Activated effector memory CD4-positive, alpha-beta T cell treated with anti-CD3 and anti-CD28 coated beads, Interleukin-2, amount 50 U/mL, for 16 hours (primary cell): ENCODE results near the gene STAC.
"Not testable (repeated sequence)": the region's sequence is repeated elsewhere in the genome, so short reads cannot be mapped to it uniquely, and the experiment has no call there.

ENCODE experiments used
- DNase-seq: peaks from one replicate; pipeline ENCODE4 v3.0.0-alpha.2; 2020

Gene STAC

DNA sequence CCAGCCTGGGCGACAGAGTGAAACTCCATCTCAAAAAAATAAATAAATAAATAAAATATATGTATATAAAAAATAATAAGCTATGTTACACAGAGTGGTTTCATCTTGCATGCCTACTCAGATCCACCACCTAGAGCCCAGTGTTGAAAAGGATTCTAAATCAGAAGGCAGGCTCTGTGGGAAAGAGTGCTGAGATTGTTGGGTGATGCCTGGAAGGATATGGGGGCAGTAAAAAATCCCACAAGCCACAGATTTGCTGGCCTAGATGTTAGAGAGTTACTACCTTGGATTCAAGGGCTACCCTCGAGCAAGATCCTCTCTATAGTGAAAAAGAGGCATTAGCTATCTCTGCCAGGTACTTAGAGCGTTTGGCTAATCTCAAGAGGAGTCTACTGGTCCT is 144.3 kb downstream of the STAC start:
- DNase-seq = no peak

DNA sequence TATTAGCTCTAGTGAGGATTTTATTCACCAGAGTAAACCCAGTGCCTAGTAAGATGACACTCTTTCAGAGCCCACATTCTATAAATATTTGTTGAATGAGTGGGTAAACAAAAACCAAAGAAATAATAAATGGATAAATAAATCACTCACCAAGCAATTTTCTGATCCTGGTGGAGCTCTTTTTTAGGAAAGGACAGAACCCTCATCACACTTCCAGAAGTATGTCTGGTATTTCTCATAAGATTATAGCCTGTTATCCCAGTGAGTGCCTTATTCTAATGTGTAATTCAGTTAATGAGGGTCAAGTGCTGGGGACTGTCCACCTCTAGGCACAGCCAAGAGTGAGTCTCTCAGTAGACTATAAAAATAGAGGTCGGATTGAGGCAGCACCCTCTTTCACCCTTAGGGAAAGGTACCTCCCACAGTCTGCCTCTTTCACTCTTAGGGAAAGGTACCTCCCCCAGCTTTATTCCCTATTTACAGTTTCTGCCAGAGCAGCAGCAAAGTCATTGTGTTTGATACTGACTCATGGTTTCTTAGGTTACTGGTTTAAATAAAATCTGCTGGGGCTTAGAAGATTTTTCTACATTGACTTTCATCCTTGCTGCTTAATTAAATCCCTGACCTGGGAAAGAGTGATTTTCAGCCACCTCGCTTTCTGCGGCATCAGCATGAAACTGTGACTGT is 145.0 kb downstream of the STAC start:
- no peak for DNase-seq

DNA sequence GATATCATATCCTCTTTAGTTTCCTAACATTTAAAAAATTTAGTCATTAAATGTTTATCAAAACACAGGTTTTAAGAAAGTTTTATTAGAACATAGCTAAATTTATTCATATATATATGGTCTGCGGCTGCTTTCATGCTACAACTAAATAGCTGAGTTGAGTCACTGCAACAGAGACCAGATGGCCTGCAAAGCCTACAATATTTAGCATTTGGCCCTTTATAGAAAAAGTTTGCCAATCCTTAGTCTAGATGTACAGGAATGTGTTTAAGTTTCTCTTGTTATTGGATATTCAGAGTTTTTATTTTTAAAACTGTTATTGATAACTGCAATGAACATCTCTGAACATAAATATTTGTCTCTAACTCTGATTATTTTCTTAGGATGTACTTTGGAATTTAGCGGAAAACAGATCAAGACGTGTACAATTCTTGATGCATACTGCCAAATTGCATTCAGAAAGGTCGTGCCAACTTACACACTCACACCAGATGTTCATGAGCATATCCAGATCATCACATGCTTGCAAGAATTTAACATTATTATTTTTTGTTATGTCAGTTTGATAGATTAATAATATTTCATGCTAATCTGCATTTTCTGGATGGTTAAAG is 157.9 kb downstream of the STAC start:
- no peak for DNase-seq

DNA sequence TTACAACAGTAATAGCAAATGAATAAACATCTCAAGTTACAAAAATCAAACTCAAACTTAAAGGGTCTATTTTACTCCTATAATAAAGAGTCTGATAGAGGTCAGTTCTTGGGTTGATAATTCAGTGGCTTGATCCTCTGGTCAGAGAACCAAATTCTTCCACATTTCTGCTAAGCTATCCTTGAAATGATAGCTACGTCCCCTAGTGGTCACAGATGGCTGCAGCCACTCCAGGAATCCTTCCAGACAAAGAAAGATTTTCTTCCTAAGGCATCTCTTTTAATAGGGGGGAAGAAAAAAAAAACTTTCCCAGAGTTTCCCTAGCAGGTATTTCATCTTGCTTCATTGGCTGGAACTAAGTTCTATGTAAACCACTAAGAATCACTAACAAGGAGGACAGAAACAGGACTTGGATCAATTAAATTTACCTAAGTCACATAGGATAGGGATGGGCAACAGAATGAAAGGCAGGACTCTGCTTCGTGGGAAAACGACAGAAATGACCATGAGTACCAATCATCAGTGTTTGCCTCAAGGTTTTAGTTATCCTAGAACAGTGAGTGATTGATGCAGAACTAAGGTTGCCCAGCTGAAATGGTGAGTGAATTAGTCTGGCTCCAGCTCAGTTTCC is 160.7 kb downstream of the STAC start:
- no peak for DNase-seq

DNA sequence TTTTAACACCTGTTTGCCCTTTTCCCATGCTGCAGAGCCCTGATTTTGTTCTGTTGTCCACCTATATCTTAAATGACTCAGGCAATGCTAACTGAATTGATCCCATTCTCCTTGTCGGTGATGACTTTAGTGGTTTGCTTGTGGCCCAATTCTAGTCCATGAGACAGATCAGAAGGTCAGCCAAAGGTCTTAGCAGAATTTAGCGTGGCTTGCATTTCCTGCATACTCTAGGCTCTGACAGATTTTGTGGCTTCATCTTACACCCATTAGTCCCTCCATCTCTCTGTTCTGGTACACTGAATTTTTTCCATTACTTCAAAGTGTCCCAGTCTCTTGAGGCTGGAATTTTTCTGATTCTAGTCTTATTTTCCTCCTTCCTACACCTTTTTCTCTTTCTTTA is 161.9 kb downstream of the STAC start:
- no peak for DNase-seq

DNA sequence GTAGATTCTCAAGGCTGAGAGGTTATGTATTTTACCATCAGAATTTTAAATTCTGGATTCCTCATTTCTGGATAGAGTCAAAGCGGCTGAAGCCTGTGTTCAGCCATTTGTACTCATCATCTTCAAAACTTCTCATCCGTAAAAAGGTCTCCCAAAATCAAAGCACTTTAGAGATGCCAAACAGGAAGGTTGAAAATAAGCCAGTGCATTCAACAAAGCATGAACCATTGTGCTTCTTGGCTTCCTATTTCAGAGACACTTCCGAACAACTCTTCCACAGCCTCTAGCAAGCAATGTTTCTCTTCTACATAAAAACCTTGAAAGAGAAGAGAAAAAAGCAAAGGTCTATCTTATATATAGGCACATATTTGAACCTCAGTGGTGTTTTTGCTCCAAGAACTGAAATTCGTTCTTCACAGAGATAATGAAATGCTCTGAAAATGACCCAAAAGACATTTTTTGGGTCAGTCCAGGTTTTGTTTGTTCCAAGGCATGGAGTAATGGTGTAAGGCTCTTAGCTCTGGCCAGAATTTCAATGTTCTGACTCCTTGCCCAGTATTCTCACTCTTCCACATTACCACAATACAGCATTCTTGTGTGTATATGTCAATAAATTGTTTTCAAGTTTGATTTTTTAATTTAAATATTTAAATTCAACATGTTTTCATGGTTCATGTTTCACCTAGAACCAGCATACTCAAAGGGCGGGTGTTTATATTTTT is 163.1 kb downstream of the STAC start:
- DNase-seq = no peak

DNA sequence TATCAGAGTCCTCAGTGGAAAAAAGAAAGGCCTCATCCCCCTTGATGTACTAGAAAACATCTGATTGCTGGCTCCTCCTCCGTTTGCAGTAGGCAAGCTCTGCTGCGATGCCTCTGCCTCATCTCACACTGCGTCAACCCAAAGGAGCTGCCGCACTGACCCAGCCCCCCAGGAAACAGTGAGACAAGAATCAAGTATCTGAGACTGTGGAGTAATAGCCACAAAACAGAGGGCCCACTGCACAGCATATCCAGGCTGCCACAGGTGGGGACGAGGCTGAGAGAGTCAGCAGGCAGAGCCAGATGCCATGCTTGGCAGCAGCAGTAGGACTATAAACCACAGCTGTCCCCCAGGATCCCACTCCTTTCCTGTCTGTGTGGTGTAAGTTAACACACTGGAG is 165.9 kb downstream of the STAC start:
- no peak for DNase-seq

DNA sequence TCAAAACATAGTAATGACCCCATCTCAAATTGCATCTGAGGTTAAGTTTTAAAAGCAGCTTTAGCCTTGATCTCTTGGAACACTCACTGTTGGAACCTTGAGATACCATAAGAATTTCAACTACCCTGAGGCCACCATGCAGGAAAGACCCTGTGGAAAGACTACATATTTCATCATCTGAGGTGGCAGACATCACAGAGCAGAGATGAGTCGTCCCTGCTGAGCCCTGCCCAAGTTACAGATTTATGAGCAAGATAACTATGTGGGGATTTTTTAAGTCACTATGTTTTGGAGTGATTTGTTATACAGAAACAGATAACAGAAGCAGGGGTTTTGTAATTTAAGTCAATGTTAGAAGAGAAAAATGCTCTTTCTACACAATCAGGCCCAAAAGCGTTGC is 168.4 kb downstream of the STAC start:
- no peak for DNase-seq

DNA sequence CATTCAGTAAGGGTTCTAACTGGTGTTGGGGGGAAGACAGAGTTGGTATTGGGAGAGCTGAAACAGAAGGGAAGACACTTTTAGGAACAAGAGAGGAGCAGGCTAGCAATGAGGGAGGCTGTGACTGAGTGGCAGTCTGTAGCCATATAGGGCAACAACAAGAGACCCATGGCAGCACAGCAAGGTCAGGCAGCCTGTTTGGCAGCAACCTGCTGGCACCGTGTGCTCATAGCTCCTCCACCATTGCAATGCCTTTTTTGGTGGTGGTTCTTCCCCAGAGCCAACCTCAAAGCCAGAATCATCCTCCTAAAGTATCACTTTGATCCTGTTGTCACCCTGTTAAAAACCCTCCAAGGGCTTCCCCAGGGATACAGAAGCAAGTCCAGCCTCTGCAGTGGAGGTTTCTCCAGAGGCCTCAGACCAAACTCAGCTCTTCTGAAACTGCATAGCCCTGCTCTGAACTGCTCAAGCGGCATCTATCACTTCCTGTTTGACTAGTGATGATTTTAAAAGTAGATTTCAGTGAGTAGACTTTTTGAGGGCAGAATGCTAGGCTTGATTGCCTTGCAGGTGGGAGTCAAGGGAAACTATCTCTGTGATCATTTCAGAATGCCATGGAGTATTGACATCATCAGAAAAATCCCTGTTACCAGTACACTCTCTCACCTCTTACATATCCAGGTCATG is 176.9 kb downstream of the STAC start:
- DNase-seq = no peak

DNA sequence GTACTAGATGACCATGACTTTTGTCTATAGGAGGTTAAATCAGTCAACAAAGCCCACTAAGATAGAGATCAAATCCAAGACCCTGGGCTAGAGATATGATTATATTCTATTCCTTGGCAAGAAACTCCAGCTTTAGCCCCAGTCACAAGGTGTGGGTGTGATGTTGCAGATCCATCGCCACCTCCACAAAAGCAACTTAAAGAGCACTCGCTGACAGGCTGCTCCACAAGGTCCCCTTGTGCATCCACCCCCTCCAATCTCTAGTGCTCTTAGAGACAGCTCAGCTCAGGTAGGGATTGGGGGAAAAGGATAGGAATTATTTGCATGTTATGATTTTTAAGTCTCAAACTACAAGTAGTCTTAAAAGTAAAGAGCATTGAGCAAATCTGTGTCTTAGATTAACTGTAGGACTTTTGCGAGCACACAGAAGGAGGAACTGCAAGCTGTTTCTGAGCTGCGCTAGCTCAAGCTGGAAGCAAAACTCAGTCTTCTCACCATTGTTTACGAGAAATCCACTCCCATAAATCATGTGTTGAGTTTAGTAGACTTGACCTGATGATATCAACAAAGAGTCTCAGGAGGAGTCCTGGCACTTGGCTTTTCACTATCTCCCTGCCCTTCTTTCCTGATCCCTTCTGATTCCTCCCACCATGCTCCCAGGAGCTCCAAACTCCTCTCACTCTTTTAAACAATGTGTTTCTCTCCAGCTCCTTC is 177.6 kb downstream of the STAC start:
- DNase-seq = no peak

DNA sequence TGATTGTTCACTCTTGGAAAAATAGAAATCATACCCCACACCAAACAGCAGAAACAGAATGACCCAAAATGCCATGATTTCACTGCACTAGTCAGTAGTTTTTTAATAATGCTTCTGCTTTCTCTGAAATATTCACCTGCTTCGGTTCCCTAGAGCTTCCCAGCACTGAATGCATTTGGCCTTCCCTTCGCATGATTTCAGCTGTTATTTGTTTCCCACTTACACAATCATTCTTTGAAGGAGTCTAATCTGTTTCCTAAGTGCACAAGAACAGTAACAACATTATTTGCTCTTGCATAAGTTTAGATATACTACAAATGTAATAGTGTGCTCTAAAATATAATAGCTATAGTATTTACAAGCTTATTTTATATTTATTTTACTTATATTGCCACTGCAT is 178.7 kb downstream of the STAC start:
- DNase-seq = no peak

DNA sequence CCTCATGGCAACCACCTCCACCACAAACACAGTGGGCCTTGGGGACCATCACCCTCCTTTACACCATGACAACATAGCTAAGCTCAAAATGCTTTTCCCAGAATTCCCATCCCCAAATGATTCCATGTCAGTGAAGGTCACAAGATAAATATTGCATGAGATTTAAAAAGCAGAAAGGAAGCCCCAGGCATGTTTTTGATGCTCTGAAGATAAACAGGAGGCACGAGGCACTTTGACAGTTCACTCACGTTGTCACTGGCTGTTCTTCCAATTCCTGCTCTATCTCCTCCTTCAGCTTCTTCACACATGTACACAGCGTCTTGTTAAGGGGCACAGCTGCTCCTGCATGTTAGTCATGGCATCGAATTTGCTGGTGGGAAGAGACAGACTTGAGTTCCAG is 180.4 kb downstream of the STAC start:
- no peak for DNase-seq

DNA sequence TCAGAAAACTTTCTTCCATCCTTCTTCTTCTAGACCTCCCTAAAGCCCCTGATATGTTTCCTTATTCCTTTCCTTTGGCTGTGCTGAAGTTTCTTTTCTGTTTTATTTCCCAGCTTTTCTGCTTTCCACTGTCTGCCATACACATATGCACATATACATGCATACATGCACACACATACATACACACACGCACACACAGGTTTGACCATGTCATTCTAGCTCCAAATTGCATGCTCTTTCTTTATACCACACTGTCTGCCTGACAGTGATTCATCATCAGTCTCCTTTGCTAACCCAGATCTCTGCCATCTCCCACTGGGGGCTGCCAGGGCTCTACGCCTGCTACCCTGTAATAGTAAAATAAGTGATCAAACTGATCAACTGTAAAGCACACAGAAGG is 181.3 kb downstream of the STAC start:
- DNase-seq = no peak

DNA sequence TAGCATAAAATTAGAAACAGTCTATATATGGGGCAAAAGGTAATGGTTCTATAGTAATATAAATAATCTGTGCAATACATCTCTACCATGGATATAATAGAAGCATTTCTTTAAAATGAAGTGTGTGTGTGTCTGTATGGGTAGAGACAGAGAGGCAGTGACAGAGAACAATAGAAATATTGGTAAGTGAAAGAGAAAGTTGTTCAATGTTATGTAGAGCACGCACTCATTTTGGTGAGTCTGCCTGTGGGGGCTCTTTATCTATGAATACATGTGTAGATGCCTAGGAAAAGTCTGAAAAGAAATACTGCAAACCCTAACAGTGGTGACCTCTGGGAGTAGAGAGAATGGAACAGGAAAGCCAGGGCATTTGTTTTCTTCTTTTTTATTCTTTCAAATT is 182.6 kb downstream of the STAC start:
- DNase-seq = no peak

DNA sequence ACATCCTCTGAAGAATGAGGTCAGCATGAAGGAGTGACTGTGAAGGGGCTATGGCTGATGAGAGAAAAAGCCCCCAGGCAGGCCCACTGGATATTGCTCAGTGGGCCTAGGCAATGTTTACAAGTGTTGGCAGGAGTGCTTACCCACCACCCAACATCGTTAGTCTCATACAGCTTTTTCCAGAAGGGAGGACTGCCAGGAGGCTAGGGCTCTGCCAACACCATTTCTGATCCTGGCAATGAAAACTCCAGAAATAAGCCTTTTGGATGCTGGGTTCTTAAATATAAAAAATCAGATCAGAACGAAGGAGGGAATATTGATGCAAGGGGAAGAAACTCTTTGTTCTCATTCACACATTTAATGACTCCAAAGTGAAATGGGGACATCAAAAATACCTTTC is 194.9 kb downstream of the STAC start:
- no peak for DNase-seq

DNA sequence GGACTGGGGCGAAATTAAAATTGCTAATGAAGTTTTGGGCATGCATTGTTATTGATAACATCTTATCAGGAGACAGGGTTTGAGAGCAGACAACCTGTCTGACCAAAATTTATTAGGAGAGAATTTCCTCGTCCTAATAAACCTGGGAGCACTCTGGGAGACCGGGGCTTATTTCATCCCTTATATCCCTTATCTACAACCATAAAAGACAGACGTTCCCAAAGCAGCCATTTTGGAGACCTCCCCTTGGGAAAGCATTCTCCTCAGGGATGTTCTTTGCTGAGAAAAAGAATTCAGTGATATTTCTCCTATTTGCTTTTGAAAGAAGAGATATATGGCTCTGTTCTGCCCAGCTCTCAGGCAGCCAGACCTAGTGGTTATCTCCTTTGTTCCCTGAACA is 198.1 kb downstream of the STAC start:
- DNase-seq = not testable (repeated sequence)

DNA sequence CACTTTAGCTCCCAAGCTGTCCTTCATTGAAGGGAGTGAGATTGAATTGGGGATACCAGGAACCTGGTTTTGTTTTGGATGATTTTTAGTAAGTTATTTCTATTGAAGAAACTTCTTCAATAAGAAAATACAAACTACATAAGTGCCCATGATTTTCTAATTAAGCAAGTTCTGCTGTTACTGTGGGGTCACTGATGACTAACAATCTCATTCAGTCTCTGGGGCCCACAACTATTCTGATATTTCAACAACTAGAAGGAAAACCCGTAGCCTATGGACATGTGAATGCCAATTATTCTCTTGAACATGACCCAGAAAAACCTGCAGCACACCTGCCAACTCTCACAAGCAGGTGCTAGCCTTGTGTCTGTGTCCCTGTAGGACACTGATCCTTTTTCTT is 199.4 kb downstream of the STAC start:
- no peak for DNase-seq

DNA sequence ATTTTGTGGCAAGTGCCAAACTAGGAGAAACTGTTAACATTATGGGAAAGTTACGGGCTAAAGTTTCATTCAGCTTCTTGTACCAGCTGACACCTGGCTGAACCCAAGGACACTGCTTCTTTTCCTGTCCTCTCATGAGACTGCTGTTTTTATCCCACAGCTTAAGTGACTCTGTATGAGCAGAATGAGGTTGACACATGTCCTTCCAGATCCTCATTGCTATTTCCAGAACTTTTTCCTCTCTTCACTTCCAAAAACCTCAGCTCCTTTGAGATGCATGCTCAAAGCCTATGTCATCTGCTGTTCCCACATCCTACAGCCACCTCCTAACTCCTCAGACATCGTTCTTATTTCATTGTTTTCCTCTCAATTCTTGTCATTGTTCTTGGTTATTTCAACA is 200.4 kb downstream of the STAC start:
- no peak for DNase-seq

DNA sequence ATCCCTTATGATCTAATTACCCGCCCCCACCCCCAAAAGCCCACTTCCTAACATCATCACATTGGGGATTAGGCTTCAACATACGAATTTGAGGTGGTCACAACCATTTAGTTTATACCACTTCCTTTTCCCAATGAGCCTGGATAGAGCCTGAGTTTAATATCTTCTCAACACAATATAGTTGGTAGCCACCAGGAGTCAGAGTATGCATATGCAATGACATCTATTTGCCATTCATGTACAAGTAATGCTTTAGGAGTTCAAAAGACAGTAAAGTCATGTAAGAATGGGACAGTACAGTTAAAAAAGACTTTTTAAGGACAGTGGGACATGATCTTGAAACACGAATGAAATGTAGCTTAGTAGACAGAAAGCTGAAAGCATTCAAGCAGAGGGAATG is 211.7 kb downstream of the STAC start:
- DNase-seq = no peak

DNA sequence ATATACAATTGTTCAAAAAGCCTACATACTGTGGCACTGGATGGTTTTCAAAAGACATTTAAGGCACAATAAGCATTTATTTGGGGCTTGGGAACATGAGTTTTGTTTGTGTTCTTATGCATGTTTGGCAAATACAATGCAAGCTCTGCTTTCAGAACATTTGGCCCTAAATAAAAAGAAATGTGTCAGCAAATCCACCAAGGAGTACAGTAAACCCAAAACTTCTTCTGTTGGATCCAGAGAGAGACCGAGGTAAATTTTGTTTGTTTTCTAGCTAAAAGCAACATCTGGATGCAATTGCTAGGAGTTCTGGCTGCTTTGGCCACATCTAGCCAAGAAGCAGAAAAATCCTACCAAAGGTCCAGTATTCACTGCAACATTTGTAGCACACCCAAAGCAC is 215.2 kb downstream of the STAC start:
- DNase-seq = no peak

DNA sequence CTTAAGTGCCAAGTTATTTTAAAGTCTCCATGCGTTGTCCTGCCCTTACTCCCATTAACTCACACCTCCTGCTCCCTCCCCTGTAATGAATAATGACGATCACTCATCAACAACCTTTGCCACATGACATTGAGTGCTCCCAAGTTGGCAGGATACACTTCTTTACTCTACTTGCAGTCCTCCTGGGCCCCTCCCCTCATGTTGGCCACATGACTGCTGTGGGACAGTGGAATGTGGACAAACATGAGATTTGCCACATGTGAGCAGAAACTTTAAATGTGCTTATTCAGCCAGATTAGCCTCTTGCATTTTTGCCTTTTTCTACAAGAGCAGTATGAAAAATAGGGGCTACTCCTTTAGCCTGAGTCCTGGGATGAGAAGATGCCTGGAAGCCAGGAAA is 216.1 kb downstream of the STAC start:
- DNase-seq = no peak

DNA sequence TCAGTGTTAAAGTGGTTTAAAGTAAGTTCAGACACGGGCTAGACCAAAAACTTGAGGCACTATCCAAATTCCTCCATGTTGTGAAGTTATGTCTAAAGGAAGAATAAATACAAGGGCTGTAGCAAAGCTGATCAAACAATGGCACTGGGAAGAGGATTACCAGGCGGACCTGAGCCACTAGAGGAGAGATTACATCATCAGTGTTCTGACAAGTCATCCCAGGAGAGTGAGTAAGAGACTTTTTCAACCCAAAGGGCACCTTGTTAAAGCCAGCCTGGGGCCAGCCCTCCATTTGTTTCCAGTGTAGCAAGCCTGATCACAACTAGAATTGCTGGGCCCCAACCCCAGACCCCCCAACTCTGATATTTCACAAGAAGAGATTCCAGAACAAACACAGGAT is 217.1 kb downstream of the STAC start:
- no peak for DNase-seq
